Skin of body (tissue), 2 donors: ENCODE results near the gene PPP4R2. TPM values are rescaled to one million over a fixed set of nuclear protein-coding genes. Genes with fewer than 3 reads are reported as not detected.

Experiments
- DNase-seq: peaks from one replicate; lab custom pipeline; 2025; lab: John Stamatoyannopoulos, UW
- total RNA-seq: library from RNA; depleted of rRNA; stranded (reverse); fragments of >200 nt; gene quantifications from one replicate; pipeline ENCODE4 v1.2.3, GENCODE V29; 2014

The PPP4R2 gene, protein sequence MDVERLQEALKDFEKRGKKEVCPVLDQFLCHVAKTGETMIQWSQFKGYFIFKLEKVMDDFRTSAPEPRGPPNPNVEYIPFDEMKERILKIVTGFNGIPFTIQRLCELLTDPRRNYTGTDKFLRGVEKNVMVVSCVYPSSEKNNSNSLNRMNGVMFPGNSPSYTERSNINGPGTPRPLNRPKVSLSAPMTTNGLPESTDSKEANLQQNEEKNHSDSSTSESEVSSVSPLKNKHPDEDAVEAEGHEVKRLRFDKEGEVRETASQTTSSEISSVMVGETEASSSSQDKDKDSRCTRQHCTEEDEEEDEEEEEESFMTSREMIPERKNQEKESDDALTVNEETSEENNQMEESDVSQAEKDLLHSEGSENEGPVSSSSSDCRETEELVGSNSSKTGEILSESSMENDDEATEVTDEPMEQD
- total RNA-seq: 75.8 TPM

DNA sequence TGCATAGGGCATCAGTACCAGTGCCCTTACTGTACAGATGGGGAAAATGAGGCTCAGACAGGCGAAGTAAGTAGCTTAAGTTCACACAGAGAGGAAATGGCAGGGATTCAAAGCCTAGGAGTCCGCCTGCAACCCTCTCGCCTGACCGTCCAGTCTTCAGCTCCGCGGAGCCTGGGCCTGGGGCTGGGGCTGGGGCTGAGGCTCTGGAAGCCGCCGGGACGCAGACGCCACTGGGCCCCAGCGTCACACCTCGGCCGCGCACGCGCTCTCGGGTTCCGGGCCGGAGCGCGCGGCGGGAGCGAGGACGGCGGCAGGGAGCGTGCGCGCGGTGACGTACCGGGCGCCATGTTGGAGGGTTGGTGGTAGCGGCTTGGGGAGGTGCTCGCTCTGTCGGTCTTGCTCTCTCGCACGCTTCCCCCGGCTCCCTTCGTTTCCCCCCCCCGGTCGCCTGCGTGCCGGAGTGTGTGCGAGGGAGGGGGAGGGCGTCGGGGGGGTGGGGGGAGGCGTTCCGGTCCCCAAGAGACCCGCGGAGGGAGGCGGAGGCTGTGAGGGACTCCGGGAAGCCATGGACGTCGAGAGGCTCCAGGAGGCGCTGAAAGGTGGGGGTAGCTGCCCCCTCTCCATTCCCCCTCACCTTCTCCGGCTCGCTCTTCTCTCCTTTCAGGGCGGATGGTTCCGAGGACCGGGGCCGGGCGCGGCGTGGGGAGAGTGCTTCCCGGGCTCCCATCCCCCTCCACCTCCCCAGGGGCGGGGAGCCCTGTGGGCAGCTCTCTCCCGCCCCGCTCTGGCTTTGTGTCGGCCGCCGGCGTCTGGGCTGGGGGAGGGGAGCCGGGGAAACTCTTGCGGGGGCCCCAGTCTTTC lies at the start of gene PPP4R2:
PPP4R2 (plus strand) TSS at position 339 of the 861 bp plus-strand sequence; CDS start at position 566, 227 bp downstream.
- peak; percentile 74 for DNase-seq

DNA sequence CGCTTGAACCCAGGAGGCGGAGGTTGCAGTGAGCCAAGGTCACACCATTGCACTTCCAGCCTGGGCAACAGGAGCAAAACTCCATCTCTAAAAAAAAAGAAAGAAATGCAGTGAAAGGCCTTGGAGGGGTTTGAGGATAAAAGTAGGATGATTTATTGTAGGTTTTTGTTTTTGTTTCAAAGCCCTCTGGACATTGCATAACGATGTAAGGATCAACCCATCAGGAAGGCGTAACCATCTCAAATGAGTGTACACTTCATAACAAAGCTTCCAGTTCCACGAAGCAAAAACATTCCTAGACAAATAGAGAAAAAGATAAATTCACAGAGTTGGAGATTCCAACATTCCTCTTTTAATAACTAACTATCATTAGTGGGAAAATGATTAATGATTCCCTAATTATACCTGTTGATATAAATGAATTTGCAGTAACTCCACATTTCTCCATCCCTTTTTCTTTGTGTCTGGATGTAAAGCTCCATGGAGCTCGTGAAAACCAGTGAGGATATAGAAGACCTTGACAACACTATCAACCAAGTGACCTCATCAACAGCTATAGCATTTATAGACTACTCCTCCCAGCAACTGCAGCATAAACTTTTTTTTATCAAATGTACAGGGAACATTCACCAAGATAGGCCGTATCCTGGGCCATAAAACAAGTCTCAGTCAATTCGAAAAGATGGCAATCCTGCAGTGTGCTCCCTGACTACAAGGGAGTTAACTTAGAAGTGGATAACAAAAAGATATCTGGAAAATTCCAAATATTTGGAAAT lies 48.7 kb upstream of the PPP4R2 start:
- DNase-seq: no peak

DNA sequence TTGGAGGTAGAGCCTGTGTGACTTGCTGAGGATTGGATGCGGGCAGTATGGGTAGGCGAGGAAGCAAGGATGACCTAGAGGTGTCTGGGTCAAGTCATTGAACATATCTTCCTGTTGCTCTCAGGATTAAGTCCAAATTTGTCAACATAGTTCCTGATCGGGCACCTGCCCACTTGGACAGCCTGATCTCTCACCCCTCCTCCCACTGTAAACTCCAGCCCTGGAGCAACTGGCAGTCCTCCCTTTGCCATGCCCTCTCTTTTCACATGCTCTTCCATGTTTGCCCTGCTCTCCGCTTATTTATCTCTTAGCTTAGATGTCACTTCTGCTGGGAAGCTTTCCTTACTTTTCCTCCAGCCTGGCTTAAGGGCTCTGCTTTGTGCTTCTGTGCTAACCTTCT lies 47.6 kb upstream of the PPP4R2 start:
- DNase-seq: no peak

DNA sequence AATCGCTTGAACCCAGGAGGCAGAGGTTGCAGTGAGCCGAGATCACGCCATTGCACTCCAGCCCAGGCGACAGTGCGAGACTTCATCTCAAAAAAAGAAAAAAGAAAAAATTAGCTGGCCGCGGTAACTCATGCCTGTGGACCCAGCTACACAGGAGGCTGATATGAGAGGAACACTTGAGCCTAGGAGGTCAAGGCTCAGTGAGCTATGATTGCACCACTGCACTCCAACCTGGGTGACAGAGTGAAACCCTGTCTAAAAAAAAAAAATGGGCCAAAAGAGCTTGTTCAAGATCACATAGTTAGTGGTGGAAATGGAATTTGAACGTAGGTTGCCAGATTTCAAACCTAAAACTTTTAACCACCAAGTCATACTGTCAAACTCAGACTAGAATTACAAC lies 46.2 kb upstream of the PPP4R2 start:
- DNase-seq: no peak

DNA sequence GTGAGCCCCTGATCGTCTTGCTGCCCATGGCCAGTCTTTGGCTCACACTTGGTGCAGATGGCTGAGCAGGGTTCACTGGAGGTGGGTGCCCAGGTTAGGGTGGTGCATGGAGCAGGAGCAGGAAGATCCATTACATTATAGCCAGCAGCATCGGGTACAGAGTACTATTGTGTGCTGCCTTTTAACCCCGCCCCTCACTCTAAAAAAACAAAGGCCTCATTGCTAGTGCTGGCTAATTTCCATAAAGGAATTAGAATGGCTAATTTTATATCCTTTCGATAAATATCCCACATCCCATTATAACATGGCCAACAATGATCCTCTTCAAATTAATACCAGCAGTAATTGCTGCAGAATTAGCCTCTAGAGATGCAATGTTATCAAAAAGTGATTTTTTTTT lies 45.8 kb upstream of the PPP4R2 start:
- DNase-seq: no peak

DNA sequence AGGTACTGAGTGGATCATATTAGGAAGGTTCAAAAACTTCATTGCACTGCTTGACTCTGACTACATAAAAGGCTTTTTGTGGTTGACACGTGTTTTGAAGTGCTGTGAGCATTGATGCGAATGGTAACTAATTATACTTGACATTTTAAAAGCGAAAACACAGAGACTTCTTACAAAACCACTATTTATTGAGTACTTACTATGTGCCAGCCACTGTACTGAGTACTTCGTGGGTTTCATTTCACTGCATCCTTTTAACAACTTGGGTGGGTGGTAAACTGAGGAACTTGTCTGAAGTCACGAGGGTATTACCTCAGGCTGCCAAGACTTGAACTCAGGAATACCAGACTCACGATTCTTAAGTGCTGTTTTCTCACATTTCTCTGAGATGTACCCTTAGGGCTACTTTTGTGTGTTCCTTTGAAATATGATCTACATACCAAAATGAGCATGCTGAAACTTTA lies 45.3 kb upstream of the PPP4R2 start:
- no peak for DNase-seq

DNA sequence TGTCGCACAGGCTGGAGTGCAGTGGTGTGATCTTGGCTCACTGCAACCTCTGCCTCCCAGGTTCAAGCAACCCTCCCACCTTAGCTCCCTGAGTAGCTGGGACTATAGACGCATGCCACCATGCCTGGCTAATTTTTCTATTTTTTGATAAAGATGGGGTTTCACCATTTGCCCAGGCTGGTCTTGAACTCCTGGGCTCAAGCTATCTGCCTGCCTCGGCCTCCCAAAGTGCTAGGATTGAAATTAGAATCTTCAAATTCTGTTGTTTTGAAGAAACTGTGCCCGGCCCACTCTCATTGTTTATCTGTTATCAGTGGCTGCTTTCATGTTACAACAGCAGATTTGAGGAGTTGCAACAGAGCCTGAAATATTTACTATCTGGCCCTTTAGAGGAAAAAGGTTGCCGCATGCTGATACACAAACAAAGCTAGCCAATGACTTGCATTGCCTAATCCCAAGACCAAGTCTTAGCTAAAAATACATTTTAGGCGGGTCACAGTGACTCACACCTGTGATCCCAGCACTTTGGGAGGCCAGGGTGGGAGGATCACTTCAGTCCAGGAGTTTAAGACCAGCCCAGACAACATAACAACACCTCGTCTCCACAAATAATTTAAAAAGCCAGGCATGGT lies 43.2 kb upstream of the PPP4R2 start:
- DNase-seq: no peak

DNA sequence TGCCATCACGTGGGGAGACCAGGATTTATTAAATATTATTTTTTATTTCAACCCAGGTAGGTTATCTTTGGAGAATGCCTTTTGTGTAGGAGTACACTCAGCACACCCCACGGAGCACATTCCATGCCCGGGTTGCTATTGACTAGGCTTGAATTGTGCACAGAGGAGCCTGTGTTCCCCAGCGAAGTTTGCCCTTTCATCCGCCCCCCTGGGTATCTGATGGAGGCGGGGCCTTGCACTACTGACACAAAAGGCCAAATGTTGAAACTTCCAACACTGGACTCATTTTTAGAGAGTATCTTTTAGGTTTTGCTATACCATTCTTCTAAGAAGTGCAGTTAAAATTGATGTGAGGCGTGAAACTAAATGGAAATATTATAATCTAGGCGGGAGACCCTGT lies 39.3 kb upstream of the PPP4R2 start:
- DNase-seq: no peak

DNA sequence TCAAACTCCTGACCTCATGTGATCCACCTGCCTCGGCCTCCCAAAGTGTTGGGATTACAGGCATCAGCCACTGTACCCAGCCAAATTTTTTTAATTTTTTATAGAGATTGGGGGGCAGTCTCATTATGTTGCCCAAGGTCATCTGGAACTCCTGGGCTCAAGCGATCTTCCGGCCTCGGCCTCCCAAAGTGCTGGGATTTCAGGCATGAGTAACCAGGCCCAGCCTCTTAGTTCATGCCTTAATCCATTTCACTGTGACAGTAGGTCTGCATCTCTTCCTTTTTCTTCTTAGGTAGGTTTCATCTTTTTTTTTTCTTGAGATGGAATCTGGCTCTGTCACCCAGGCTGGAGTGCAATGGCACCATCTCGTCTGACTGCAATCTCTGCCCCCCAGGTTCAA lies 37.3 kb upstream of the PPP4R2 start:
- DNase-seq: no peak

DNA sequence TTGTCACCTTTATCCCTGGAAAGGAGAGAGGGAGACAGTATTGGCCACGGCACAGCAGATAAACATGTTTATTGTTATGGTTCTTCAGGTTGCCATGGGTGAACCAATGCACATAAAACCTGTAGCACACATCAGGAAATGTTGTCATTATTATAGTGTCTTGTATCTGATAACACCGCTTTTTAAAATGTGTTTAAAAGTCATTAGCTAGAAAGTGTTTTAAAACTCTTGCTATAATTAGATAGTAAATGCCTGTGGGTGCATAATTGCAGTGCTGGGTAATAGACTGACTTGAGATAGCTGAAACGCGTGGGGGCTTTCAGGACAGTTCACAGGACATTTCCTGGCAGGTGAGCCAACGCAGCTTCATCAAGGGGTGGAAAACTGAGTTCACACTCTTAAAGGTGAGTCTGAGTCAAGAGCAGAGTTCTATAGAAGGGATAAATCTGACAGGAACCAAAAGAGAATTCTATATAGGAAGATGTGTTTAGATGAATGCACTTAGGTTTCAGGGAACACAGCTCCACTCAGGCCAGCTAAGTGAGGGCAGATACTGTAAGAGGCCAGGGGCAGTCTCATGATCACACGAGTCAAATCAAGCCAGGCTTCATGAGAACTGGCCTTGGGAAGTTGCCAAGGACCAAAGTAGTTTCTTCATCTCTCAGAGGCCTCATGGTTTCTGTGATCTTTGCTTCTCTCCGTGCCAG lies 35.6 kb upstream of the PPP4R2 start:
- no peak for DNase-seq

DNA sequence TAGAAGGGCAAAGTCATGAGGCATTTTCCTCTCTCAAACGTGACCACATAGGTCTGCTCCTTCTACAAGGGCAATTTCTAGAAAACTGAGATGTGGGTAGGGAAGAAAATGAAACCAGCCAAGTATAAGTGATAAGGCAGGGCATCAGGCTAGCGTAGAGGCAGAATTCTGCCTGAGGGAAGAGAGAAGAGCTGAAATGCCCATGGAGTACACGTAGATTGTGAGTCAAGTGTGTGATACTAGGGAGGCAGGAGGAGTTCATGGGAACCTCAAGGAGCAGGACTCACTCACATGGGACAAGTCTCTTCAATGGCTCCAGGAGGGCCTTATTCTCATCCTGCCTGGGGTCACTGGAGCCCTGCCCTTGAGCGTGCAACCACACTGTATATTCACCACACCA lies 34.9 kb upstream of the PPP4R2 start:
- DNase-seq: no peak

DNA sequence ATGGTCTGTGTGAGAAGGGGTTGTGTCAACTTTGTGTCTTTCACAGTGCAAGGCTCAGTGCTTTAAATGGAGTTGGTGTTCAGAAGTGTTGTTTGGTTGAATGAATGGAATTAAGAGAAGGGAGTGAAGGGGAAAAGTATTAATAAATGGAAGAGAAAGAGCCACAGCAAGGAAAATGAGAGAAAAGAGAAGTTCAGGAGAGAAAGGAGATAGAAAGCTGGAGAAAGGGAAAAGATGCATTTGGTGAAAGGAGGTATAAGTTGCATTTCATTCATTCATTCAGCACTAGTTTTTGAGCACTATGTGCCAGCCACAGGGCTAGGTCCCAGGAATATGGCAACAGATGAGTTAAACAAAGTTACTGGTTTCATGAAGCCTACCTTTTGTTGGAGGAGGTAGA lies 34.3 kb upstream of the PPP4R2 start:
- DNase-seq: no peak

DNA sequence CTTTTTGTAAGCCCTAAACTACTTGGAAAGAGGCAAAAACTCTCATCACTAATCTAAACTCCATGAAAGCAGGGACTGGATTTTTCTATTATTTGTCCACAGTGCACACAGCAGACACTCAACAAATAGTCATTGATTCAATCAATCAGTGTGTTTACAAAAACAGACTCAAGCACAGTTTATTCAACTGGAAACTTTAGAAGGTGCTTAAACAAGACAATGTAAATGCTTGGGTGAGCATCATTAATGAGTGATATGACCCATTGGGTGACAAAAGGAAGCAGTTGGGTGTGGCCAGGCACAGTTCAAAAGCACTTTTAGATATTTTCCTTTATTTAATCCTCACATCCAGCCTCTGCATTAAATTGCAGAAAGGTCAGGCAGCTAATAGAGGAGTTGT lies 32.0 kb upstream of the PPP4R2 start:
- DNase-seq: no peak

DNA sequence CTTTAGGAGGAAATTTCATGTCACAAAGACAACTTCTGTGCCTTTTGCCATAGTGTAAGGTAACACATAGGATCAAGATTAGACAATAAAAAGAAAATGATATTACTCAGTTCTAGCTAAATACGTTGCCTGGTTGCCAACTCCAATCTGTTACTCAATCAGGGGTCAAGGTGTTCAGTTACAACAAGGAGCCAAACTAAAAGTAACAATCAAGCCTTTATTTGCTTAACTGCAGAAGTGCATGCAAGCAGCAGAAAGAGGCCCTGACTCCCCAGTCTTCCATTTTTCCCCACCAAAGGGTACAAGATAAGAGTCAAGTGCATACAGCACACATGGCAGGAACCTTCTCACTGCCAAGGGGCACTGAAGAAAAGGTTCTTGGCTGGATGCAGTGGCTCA lies 28.3 kb upstream of the PPP4R2 start:
- no peak for DNase-seq

DNA sequence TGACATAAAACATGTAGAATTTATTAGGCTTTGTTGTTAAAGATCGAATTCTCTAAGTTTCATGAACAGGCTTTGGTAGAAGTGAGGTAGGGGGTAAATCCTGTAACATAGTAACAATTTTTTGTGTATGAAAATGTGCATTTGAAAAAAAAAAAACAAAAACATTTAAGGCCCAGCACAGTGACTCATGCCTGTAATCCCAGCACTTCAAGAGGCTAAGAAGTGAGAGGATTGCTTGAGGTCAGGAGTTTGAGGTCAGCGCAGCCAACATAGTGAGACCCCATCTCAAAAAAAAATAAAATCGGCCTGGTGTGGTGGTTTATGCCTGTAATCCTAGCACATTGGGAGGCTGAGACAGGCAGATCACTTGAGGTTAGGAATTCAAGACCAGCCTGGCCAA lies 26.8 kb upstream of the PPP4R2 start:
- no peak for DNase-seq

DNA sequence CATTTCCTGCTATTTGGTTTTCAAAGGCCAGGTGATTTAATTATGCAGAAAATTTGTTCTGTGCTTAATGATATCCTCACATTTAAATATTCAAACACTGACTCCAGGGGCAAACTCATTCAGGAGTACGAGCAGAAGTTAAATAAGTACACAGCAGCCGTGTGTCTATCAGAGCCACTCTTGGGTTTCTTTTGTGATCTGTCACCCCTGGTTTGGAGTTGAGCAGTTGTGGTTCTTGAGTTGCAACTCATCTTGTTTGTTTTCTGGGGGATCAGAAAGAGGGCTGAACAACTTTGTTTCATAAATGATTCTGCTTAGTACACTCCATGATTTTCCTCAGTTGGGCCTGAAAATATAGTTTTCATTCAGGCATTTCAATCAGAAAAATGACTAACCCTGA lies 25.7 kb upstream of the PPP4R2 start:
- DNase-seq: no peak

DNA sequence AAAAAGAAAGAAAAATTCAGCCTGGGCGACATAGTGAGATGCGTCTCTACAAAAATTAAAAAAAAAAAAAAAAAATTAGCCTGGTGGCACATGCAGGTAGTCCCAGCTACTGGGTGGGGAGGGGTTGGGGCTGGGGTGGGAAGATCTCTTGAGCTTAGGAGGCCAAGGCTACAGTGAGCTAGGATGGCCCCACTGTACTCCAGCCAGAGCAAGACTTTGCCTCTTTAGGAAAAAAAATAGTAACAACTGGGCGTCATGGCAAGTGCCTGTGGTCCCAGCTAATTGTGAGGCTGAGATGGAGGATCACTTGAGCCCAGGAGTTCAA lies 23.9 kb upstream of the PPP4R2 start:
- DNase-seq: no peak

DNA sequence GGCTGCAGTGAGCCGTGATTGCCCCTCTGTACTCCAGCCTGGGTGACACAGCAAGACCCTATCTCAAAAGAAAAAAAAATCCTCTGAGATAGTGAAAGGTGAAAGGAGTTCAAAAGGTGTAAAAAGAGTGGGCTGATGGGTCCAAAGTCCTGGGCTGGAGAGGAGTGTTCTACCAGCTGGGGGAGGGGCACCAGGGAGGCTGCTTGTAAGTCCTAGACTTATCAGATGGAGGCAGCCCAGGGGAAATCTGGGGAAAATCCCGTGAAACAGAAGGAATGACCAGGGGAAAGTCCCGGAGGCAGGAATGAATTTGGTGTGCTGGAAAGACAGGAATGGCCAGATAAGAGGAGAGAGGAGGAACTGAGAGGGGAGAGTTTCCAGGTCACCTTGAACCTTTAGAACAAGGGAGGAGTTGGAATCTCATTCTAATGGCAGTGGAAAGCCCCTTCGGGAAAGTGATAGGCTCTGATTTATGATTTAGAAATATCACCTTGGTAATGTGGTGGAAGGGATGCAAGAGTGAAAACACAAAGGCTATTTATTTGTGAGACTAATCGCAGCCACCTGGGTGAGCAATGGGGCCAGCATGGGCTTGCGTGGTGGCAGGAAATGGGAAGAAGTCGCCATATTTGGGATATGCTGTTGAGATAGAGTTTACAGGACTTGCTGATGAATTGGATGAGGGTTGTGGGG lies 23.4 kb upstream of the PPP4R2 start:
- DNase-seq: no peak

DNA sequence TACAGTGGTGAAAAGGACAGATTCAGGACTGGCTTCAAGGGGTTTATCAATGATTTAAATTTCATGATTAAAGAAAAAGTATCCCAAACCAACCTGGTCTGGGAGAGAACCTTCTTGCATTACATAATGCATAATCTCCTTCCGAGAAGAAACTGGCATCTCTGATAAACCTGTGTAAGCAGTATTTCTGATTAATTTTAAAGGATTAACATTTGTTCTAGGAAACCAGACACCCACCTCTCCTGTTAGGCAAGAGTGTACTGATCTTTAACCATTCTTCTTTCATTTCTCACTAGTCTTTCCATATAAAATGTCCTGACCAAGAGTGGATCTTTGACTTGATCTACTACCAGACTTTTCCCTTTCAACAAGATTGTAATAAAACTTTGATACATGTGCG lies 22.8 kb upstream of the PPP4R2 start:
- DNase-seq: no peak

DNA sequence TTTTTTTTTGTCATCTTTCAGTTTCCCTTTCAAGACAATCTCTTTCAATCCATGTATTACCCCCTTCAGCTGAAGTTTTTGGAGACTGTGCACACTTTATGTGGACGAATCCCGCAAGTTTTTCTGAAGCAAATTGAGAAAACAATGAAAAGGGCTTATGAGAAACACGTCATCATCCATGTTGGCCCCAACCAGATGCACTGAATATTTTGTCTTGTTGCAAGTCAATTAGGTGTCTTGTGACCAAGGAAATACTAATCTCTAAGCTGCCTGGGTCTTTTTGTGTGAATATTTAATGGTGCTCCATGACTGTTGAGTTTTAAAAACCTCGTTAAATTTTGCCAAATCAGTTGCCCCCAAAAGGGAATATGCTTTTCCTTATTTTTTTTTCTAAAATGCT lies 21.7 kb upstream of the PPP4R2 start:
- DNase-seq: no peak
